ENCODE results near the gene APOBEC3C. TPM values are rescaled to one million over a fixed set of nuclear protein-coding genes. Genes with fewer than 3 reads are reported as not detected.

The APOBEC3C gene
- total RNA-seq, 1 experiment from 2014 or later = 12.7 TPM

- in situ Hi-C loops (cut with HindIII; ENCODE audit: low pct_unique_long_range_greater_than_20kb, low sequenced_read_pairs) = no loop called here
- Histone ChIP-seq H3K4me3 (ENCODE audit: low read depth in 2 of 2, low read length in 2 of 2) (no peak overlapping the region), H3K27me3 (ENCODE audit: control insufficient read depth, insufficient read depth, low read length) (no peaks in the 10 kb centered on the region), H3K9me3 (ENCODE audit: control insufficient read depth, insufficient read depth, low read depth, low read length) (no peaks in the 10 kb centered on the region), H3K36me3 (ENCODE audit: control insufficient read depth, insufficient read depth, low read length) (no peaks in the 10 kb centered on the region), H3K4me1 (ENCODE audit: control insufficient read depth, insufficient read depth, low read length) (no peaks in the 10 kb centered on the region; the same call in 1 of the 2 replicates), H3K27ac (ENCODE audit: low read length) (no peak overlapping the region)
- POLR2A ChIA-PET = interaction anchor here (0.5 kb wide), 1 partner anchor 838 kb away, joined by 4 read pairs; no protein-coding TSS in a partner anchor
- CTCF ChIA-PET = no interaction called here
- no peak for TF ChIP-seq REST (IDR thresholded peaks at IDR 0.05; ENCODE audit: insufficient read depth in 1 of 2, low read depth in 2 of 2, low read length in 1 of 2)
- no peak for TF ChIP-seq SIN3A (IDR thresholded peaks at IDR 0.05; ENCODE audit: borderline replicate concordance, insufficient read depth, low read depth, low read length)
- no peak for TF ChIP-seq CTCF (IDR thresholded peaks at IDR 0.05)
- TF ChIP-seq POLR2AphosphoS5 (IDR thresholded peaks at IDR 0.05; ENCODE audit: low read depth, low read length) = no peak
- no peak for TF ChIP-seq TCF7L2 (IDR thresholded peaks at IDR 0.05; ENCODE audit: low read depth, low read length)
- intact Hi-C loops (cut with micrococcal nuclease; ENCODE audit: unreplicated experiment) = no loop called here
- ATAC-seq = no peak
- BruUV-seq (replicated peaks) = no TSS peak
- no peak for DNase-seq (ENCODE audit: low read depth, low spot score)
Measured at GRCh38 chr22:38967451-38968450, 46.3 kb upstream of the APOBEC3C start.

- Histone ChIP-seq H3K27me3 (ENCODE audit: control insufficient read depth, insufficient read depth, low read length) (no peaks in the 10 kb centered on the region), H3K4me3 (ENCODE audit: low read depth in 2 of 2, low read length in 2 of 2) (no peak overlapping the region), H3K9me3 (ENCODE audit: control insufficient read depth, insufficient read depth, low read depth, low read length) (no peaks in the 10 kb centered on the region), H3K27ac (ENCODE audit: low read length) (no peak overlapping the region), H3K36me3 (ENCODE audit: control insufficient read depth, insufficient read depth, low read length) (no peaks in the 10 kb centered on the region), H3K4me1 (ENCODE audit: control insufficient read depth, insufficient read depth, low read length) (no peaks in the 10 kb centered on the region; the same call in 1 of the 2 replicates)
- BruUV-seq (replicated peaks) = no TSS peak
- DNase-seq (ENCODE audit: low read depth, low spot score) = no peak
- TF ChIP-seq TCF7L2 (IDR thresholded peaks at IDR 0.05; ENCODE audit: low read depth, low read length) = no peak
- no peak for TF ChIP-seq REST (IDR thresholded peaks at IDR 0.05; ENCODE audit: insufficient read depth in 1 of 2, low read depth in 2 of 2, low read length in 1 of 2)
- TF ChIP-seq CTCF (IDR thresholded peaks at IDR 0.05) = no peak
- TF ChIP-seq SIN3A (IDR thresholded peaks at IDR 0.05; ENCODE audit: borderline replicate concordance, insufficient read depth, low read depth, low read length) = no peak
- TF ChIP-seq POLR2AphosphoS5 (IDR thresholded peaks at IDR 0.05; ENCODE audit: low read depth, low read length) = no peak
- ChIA-PET CTCF (no interaction called here), POLR2A (no interaction called here)
- no peak for ATAC-seq
- intact Hi-C loops (cut with micrococcal nuclease; ENCODE audit: unreplicated experiment) (no loop called here), in situ Hi-C loops (cut with HindIII; ENCODE audit: low pct_unique_long_range_greater_than_20kb, low sequenced_read_pairs) (no loop called here)
Measured at GRCh38 chr22:38968801-38969200, 45.3 kb upstream of the APOBEC3C start.
